HCT116 (cell line): ENCODE data around the gene ECE1. TPM values are rescaled to one million over a fixed set of nuclear protein-coding genes. Genes with fewer than 3 reads are reported as not detected.

Experiments
- ATAC-seq: fragments of 200-7000 bp; cut with Tn5 transposase; 2 replicates; pipeline ENCODE4 v1.9.1; 2020; ENCODE audit warnings: mild to moderate bottlenecking, moderate library complexity
- BruUV-seq: library from RNA; stranded (reverse); fragments of 400-500 nt; replicated peaks from 2 replicates; lab custom pipeline; 2021; lab: Mats Ljungman, UMichigan
- CTCF ChIA-PET: fragments of 300-600 bp; sonication (Branson Sonifier 250); formaldehyde crosslinking; loops from one replicate; lab custom pipeline; 2021; ENCODE audit warnings: antibody characterized with exemption; lab: Charles Lee
- POLR2A ChIA-PET: fragments of 300-600, 350-600 bp; sonication (Branson Sonifier 250); formaldehyde crosslinking; loops from one replicate; lab custom pipeline; 2021; ENCODE audit warnings: antibody characterized with exemption; lab: Charles Lee
- RAD21 ChIA-PET, 2 experiments: fragments of 300-600 bp; sonication (Branson Sonifier 250); formaldehyde crosslinking; loops; one replicate each; lab custom pipeline; 2023; ENCODE audit warnings: low total read pairs in 2 of 2; ENCODE audit not compliant: uncharacterized antibody in 2 of 2, unreplicated experiment in 2 of 2, low non-redundant PET in 1 of 2; lab: Charles Lee
- DNase-seq: peaks from one replicate; pipeline ENCODE4 v3.0.0-alpha.2; 2010; ENCODE audit warnings: low read depth, low spot score
- H2AFZ ChIP-seq: fragments of 200-600 bp; shearing (Covaris generic), sonication (generic); 2 replicates; pipeline ENCODE4 v1.6.1; 2017; ENCODE audit warnings: low read depth, mixed run types, mixed read lengths, antibody characterized with exemption, low read length; ENCODE audit not compliant: poor library complexity, severe bottlenecking
- H3K27ac ChIP-seq: 2 replicates; pipeline ENCODE4 v1.5.1; 2012; ENCODE audit warnings: low read depth, low read length
- H3K27me3 ChIP-seq: fragments of 200-600 bp; sonication (generic); 2 replicates; pipeline ENCODE4 v1.6.1; 2016; ENCODE audit warnings: mixed run types, low read length, mixed read lengths; ENCODE audit not compliant: insufficient read depth
- H3K36me3 ChIP-seq, 2 experiments: fragments of 200-500 bp in 1 of 2; fragments of 200-600 bp in 1 of 2; sonication (Bioruptor generic) in 1 of 2; sonication (generic) in 1 of 2; 2 replicates each; pipeline versions ENCODE4 v1.5.1 to v1.6.1; 2014 to 2016; ENCODE audit warnings: low read length in 2 of 2, inconsistent platforms in 1 of 2, mixed read lengths in 1 of 2, mixed run types in 1 of 2; ENCODE audit not compliant: insufficient read depth in 2 of 2, control insufficient read depth in 1 of 2
- H3K4me1 ChIP-seq, 2 experiments: fragments of 200-600 bp in 1 of 2; sonication (generic) in 1 of 2; 2 replicates each; pipeline versions ENCODE4 v1.5.1 to v1.6.1; 2012 to 2017; ENCODE audit warnings: low read length in 2 of 2, inconsistent platforms in 1 of 2, mild to moderate bottlenecking in 1 of 2, mixed read lengths in 1 of 2, mixed run types in 1 of 2, moderate library complexity in 1 of 2; ENCODE audit not compliant: insufficient read depth in 2 of 2, control insufficient read depth in 1 of 2
- H3K4me2 ChIP-seq: fragments of 200-600 bp; sonication (generic); 2 replicates; pipeline ENCODE4 v1.6.1; 2017; ENCODE audit warnings: mixed run types, low read length, mixed read lengths
- H3K4me3 ChIP-seq, 2 experiments: fragments of 200-600 bp in 1 of 2; sonication (generic) in 1 of 2; replicated peaks in 1 of 2; 2 replicates each; pipeline ENCODE4 v1.5.1; 2011 to 2016; ENCODE audit warnings: low read length in 2 of 2, control low read depth in 1 of 2, low read depth in 1 of 2, mild to moderate bottlenecking in 1 of 2, mixed read lengths in 1 of 2, mixed run types in 1 of 2
- H3K79me2 ChIP-seq: fragments of 200-600 bp; sonication (generic); 2 replicates; pipeline ENCODE4 v1.6.1; 2017; ENCODE audit warnings: mild to moderate bottlenecking, mixed run types, low read length, moderate library complexity, mixed read lengths; ENCODE audit not compliant: insufficient read depth
- H3K9ac ChIP-seq: fragments of 200-600 bp; sonication (generic); 2 replicates; pipeline ENCODE4 v1.6.1; 2016; ENCODE audit warnings: low read length, mixed read lengths
- H3K9me2 ChIP-seq: fragments of 200-600 bp; sonication (generic), shearing (Covaris generic); 2 replicates; pipeline ENCODE4 v1.6.1; 2017; ENCODE audit warnings: mixed run types, mild to moderate bottlenecking, moderate library complexity; ENCODE audit not compliant: insufficient read depth
- H3K9me3 ChIP-seq, 2 experiments: fragments of 200-500 bp in 1 of 2; fragments of 200-600 bp in 1 of 2; sonication (Bioruptor generic) in 1 of 2; sonication (generic) in 1 of 2; 2 replicates each; pipeline ENCODE4 v1.6.1; 2014 to 2017; ENCODE audit warnings: low read length in 2 of 2, mixed read lengths in 2 of 2, inconsistent platforms in 1 of 2, low read depth in 1 of 2, mild to moderate bottlenecking in 1 of 2, mixed run types in 1 of 2, moderate library complexity in 1 of 2; ENCODE audit not compliant: control insufficient read depth in 1 of 2, insufficient read depth in 1 of 2
- H4K20me1 ChIP-seq: fragments of 200-600 bp; sonication (generic), shearing (Covaris generic); 2 replicates; pipeline ENCODE4 v1.6.1; 2017; ENCODE audit warnings: mixed run types, mild to moderate bottlenecking, moderate library complexity; ENCODE audit not compliant: insufficient read depth
- CBX3 ChIP-seq: IDR thresholded peaks from 2 replicates; pipeline ENCODE4 v1.6.1; 2012; ENCODE audit warnings: low read depth
- CEBPB ChIP-seq: IDR thresholded peaks from 2 replicates; pipeline ENCODE4 v1.6.1; 2012; ENCODE audit warnings: low read depth
- CTCF ChIP-seq, 3 experiments: fragments of 200-600 bp in 1 of 3; sonication (generic) in 1 of 3; IDR thresholded peaks in 2 of 3; conservative IDR thresholded peaks in 1 of 3; 2 replicates each; pipeline ENCODE4 v1.5.1; 2012 to 2017; ENCODE audit warnings: low read depth in 2 of 3, low read length in 2 of 3, antibody characterized with exemption in 1 of 3, borderline replicate concordance in 1 of 3, control low read depth in 1 of 3, mild to moderate bottlenecking in 1 of 3, mixed read lengths in 1 of 3, mixed run types in 1 of 3, moderate library complexity in 1 of 3; ENCODE audit not compliant: insufficient read depth in 1 of 3
- ELF1 ChIP-seq: IDR thresholded peaks from 2 replicates; pipeline ENCODE4 v1.6.1; 2012; ENCODE audit warnings: low read depth, borderline replicate concordance
- EZH2 ChIP-seq: fragments of 200-600 bp; sonication (generic); IDR thresholded peaks from 2 replicates; pipeline ENCODE4 v1.6.1; 2017; ENCODE audit warnings: antibody characterized with exemption, mixed run types
- EZH2phosphoT487 ChIP-seq: fragments of 200-600 bp; IDR thresholded peaks from 2 replicates; pipeline ENCODE4 v1.6.1; 2018; ENCODE audit warnings: antibody characterized with exemption, borderline replicate concordance
- MAX ChIP-seq: IDR thresholded peaks from 2 replicates; pipeline ENCODE4 v1.6.1; 2012
- POLR2AphosphoS5 ChIP-seq: IDR thresholded peaks from 2 replicates; pipeline ENCODE4 v1.6.1; 2011; ENCODE audit warnings: mild to moderate bottlenecking, low read depth, low read length, moderate library complexity
- RAD21 ChIP-seq: IDR thresholded peaks from 2 replicates; pipeline ENCODE4 v1.6.1; 2012; ENCODE audit warnings: low read depth, mild to moderate bottlenecking
- ZNF274 ChIP-seq: fragments of 200-500 bp; sonication (Bioruptor generic); IDR thresholded peaks from 2 replicates; pipeline ENCODE4 v1.6.1; 2014; ENCODE audit warnings: mild to moderate bottlenecking, low read depth, low read length, inconsistent platforms
- intact Hi-C: fragments of 100-400 bp; cut with micrococcal nuclease; formaldehyde crosslinking; loops from 2 replicates; pipeline ENCODE4 v1.10.0; 2022
- total RNA-seq: library from RNA; stranded (reverse); gene quantifications from one replicate; pipeline ENCODE4 v1.2.1, GENCODE V29; 2021; ENCODE audit not compliant: unreplicated experiment

ECE1 gene
- total RNA-seq, 1 experiment from 2014 or later, result 66.8 TPM

GRCh38 chr1:21290546-21290944, 282 bp upstream of the ECE1 start:
- Histone ChIP-seq H4K20me1 (no peaks in the 10 kb centered on the region; the same call in 1 of the 2 replicates), H3K4me2 (peak overlapping the region; percentile 91), H3K27ac (peak overlapping the region; percentile 29; the same call in 1 of the 2 replicates), H3K27me3 (no peaks in the 10 kb centered on the region), H3K9me2 (no peaks in the 10 kb centered on the region), H3K4me1 (peaks cover 31 to 51% of the 10 kb centered on the region in 2 experiments), H3K4me3 (peak overlapping the region; percentile 51 to 66), H3K9ac (peak overlapping the region; percentile 67), H3K36me3 (no peaks in the 10 kb centered on the region), H3K79me2 (peaks cover 14% of the 10 kb centered on the region; the same call in 1 of the 2 replicates), H3K9me3 (no peaks in the 10 kb centered on the region), H2AFZ (no peak overlapping the region)
- no TSS peak for BruUV-seq
- CTCF ChIA-PET, result interaction anchor here (3.1 kb wide), 1 partner anchor 20 kb away, joined by 21 read pairs; no protein-coding TSS in a partner anchor
- no peak for TF ChIP-seq RAD21
- TF ChIP-seq CBX3, result no peak
- no peak for TF ChIP-seq EZH2
- no peak for TF ChIP-seq EZH2phosphoT487
- peak; percentile 9; the same call in 1 of the 2 replicates for TF ChIP-seq POLR2AphosphoS5
- 0 out of 6 replicates have a peak, but pooled peaks of 1 of the 3 experiments have one; percentile 12 for TF ChIP-seq CTCF (IDR thresholded peaks at IDR 0.05 in 2 of 3, conservative IDR thresholded peaks at IDR 0.05 in 1 of 3; ENCODE audit: borderline replicate concordance in 1 of 3, insufficient read depth in 1 of 3, low read depth in 2 of 3, low read length in 2 of 3)
- TF ChIP-seq MAX, result no peak
- TF ChIP-seq CEBPB, result no peak
- TF ChIP-seq ELF1, result no peak
- TF ChIP-seq ZNF274, result no peak
- RAD21 ChIA-PET, result no interaction called here
- DNase-seq (no peak), ATAC-seq (peak; percentile 21; the same call in 1 of the 2 replicates)
- POLR2A ChIA-PET, result no interaction called here
- intact Hi-C loops, result no loop called here
